ENCODE data around the gene RNF38.
"Not testable (repeated sequence)": the region's sequence is repeated elsewhere in the genome, so short reads cannot be mapped to it uniquely, and the experiment has no call there.

Gene RNF38

DNA sequence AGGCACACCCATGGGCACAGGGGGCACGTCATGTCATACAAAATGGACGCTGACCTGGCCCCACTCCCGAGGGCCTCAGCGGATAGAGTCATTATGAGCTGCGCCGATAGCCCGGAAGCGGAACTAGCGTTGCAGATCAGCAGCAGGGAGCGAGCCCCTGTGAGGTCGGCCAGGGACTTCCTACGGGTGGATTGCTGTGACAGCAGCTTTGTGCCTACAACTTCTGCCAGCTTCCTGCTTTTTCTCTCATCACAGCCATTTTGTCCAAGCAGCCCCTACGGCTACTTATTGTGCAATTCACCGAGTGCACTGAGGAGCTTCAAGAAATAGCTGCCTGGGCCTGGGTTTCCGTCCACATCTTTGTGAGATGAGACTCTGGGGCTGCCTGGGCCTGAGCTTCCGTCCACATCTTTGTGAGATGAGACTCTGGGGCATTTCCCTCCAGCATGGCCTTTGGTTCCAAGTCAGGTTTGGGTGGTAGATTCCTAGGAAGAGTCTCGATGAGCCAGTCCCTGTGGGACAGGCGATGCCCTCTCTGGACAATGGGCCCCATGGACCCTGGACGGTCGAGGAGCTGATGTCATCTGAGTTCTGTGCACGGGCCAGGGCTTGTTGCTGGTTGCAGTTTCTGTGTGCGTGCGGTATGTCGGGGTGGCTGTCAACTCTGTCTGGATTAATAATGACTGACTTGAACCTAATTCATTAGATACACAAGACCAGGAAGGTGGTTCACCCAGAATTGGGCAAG lies 74.8 kb downstream of the RNF38 start:
- FAIRE-seq = no peak

DNA sequence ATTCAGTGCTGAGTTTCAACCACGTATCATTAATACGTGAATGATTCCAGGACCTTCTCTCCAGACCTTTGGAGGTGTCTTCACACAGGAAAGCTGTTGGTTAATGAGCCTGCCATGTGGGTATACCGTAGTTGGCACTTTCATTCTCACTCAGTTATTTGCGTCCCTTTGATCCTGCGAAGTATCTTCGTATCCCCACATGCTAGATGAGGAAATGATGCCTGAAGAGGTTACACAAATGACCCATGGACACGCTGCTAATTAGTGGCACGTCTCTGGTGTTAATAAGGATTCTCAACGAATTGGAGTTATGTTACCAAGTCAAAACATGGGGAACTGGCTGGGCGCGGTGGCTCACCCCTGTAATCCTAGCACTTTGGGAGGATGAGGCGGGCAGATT lies 76.1 kb downstream of the RNF38 start:
- FAIRE-seq = no peak

DNA sequence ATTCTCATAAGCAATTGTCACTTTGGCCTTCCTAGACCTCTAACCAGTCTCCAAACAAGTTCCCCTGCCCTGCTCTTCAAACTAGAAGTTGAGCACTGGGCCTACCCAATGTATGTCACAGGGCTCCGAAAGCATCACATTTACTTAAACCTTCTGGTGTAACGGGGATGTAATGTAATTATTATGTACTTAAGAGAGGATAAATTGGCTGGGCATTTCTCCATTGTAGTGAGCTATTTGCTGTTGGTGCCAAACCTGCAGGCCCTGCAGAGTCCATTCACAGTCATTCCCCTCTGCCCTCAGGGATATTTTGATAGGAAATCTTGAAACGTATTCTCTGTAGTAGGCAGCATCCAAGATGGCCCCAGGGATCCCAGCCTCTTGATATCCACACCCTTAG lies 77.6 kb downstream of the RNF38 start:
- no peak for FAIRE-seq

DNA sequence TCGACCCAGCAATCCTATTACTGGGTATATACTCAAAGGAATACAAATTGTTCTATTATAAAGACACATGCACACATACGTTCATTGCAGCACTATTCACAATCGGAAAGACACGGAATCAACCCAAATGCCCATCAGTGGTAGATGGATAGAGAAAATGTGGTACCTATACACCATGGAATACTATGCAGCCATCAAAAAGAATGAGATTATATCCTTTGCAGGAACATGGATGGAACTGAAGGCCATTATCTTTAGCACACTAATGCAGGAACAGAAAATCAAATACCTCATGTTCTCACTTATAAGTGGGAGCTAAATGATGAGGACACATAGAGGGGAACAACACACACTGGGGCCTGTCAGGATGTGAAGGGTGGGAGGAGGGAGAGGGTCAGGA lies 78.2 kb downstream of the RNF38 start:
- not testable (repeated sequence) for FAIRE-seq

DNA sequence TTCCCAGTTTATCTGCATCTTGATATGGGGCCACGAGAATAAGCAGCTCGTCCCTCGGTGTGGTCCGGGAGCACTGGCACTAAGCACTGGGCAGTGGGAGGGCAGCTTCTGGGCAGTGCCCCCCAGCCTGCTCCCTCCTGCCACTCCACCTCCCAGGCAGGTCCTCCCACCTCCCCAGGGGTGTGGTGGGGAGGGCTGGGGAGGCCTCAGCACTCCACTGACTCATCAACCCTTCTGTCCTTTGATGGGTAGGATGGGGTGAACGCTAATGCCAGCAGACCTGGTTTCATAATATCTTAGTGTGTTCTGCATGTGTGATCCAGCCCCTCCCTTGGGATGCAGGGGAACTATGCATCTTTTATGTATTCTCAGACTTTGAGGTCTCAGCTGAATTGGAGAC lies 79.6 kb downstream of the RNF38 start:
- no peak for FAIRE-seq

DNA sequence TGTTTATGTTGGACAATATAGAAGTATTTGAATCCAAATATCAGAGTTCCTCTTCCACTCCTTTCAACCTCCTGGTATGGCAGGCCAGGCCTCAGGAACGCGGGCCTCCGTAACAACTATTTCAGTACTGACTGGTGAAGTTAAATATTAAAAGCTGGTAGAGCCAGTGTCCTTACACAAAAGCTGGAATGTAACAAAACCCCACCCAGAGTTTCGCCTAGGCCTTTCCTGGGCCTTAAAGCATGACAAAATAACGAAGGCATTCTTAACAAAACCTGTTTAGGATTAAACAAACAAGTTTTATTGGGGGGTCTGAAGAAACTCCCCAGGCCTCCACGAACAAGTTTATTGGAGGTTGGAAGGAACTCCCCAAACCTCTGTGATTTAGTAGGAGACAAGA lies 80.3 kb downstream of the RNF38 start:
- no peak for FAIRE-seq

DNA sequence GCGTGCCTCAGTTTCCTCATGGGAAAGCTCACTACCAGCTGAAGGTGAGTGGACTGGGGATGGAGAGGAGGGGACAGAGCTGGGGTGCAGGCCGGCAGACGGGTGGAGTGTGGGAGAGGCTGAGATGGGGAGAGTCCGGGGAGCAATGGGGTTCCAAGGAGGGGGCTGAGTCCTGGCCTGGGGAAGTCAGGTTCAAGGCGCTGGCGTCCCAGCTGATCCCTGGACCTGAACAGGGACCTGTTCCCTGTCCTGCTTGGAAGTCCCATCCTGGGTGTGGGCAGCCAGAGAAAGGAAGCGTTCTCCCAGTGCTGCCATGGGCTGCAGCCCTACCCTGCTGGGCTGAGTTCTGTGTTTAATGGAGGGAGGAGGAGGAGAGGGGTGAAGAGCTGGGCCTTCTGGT lies 80.9 kb downstream of the RNF38 start:
- no peak for FAIRE-seq

DNA sequence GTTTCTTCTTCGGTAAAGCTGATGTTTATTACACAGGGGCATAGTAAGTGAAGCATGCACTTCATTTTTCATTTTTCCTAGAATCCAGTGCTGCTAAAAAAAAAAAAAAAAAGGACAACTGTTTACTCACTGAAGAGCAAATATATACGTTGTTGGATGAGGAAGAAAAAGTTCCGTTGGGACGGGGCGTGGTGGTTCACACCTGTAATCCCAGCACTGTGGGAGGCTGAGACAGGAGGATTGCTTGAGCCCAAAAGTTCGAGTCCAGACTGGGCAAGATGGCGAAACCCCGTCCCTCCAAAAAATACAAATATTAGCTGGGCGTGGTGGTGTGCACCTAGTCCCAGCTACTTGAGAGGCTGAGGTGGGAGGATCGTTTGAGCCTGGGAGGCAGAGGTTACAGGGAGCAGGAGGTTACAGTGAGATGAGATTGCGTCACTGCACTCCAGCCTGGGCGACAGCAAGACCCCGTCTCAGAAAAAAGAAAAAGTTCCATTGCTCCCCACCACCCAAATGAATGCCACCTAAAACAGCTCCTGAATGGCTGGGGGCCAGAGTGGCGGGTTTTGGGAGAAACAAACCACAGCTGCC lies 81.8 kb downstream of the RNF38 start:
- no peak for FAIRE-seq

DNA sequence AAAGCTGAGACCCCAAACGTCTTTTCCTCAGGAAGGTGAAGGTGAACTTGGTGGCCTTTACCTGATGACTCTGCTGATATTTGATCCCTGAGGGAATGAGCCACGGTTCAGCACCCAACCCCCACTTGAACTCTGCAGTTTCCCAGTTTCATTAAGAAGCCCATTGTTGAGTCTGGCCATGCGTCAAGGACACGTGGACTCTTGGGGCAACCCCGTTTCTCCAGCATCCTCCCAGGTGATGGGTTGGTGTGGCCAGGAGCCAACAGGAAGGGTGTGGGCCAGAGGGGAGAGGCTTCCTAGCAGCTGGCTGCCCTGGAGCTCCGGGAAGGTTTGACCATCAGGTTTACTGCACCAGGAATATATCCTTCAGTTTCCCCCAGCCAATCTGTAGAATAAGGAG lies 82.3 kb downstream of the RNF38 start:
- no peak for FAIRE-seq

DNA sequence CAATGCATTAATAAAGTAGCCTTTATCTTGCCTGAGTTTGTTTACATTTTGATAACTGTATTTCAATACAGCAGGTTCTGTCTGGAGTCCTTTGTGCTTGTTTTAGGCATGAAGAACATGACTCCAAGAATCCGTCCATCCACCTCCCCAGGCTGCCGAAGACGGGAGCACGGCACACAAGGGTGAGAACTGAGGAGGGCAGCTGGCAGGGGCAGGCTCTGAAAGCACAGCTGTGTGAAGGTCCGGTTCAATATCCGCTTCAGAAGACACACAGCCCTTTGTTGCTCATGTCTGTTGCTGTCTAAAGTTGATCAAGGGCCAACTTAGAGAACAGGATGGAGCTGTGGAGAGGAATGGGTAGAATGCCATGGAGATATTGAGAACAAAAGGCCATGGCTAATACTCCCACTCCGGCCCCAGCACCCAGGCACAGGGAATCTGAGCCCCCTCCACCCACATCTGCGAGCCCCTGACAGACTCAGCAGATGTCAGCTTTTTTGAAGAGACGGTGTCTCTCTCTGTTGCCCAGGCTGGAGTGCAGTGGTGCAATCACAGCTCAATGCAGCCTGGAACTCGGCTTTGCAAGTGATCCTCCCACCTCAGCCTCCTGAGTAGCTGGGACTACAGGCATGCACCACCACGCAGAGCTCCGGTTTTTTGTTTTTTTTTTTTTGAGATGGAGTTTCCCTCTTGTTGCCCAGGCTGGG lies 83.3 kb downstream of the RNF38 start:
- no peak for FAIRE-seq

DNA sequence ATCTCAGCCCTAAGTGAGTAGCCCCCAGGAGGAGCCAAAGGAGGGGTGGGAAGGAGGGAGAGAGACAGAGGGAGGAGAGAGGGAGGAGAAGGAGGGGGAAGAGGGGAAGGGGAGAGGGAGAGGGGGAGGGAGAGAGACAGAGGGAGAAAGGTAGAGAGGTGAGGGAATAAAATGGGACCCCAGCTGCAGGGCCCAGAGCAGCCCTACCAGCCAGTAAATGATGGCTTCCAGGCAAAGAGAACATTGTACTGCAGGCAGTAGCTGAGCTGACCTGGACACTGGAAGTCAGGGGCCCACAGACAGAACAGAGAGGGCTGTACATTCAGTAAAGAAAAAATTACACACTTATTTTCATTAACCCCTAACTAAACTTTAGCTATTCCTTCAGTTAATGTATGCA lies 84.0 kb downstream of the RNF38 start:
- no peak for FAIRE-seq

DNA sequence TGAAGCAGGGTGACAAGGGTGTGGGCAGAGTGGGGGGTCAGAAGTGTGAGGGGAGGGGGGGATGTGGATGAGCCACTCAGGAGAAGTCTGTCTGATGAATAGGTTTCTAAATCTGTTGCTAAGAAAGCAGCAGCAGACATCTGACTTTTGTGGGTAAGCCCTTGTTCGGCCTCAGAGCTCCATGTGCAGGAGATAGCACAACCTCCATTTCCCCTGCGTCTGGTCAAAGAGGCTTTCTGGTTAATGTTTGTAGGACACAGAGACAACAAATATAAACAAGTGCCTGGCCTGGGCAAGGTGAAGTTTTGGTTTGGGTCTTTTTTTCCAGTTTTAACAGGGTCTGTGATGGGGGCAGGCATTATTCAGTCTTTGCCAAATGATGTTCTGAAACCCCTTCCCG lies 84.8 kb downstream of the RNF38 start:
- FAIRE-seq = no peak

DNA sequence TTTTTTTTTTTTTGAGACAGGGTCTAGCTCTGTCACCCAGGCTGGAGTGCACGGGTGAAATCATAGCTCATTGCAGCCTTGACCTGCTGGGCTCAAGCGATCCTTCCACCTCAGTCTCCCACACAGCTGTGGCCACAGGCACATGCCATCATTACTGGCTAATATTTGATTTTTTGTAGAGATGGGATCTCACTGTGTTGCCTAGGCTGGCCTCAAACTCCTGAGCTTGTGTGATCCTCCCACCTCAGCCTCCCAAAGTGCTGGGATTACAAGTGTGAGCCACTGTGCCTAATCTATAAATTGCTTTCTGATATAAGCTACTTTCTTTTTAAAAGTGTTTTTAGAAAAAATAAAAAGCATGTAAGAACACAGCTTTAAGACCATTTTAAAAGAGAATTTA lies 85.3 kb downstream of the RNF38 start:
- no peak for FAIRE-seq

DNA sequence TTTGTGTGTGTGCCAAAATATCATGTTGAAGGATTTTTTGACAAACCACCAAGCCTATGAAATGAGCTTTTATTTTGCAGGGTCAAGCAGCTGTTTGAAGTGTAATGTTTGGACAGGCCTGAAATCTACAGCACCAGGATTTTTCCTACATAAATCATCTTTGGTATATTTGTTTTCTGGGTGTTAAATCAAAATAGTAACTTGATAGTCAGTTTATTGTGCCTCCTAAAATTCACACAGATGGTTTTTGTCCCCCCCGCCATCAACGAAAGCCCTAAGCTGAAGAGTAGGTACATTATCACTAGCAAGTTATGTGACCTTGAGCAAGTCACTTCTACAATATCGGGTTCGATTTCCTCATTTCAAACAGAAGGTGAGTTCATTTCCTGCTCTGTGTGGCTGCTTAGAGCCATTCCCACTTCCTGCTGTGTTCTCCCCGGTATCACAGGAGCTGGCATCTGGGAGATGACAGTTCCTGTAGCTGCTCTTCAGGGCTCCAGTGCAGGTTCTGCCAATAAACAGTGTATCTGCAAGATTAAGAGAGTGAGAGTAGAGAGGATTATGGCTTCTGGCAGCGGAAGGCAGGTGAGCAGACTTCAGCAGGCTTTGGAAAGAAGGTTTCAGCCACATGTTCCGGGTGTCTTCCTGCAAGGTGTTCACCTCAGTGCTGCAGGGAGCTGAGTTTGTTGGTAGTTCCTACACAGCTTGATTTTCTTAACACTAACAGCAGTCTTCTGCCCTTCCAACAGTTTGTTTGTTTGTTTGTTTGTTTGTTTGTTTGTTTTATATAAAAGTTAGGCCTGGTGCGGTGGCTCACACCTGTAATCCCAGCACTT lies 93.4 kb downstream of the RNF38 start:
- no peak for FAIRE-seq

DNA sequence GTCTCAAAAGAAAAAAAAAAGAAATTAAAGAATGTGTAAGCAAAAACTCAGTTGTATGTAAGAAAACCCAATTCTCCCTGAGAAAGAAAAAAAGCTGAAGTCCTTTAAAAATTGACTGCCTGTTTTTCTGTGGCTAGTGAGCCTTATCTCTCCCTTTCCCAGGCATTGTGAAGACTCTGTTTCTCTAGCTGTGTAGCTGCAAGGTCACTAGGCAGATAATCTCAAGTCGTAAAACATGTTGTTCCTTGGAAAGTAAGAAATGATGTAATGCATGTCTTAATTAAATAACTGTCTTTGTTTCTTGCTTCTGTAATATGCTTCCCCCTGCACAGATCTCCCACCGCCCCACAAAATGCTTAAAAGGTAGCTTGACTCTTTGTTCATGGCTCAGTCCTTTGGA lies 95.7 kb downstream of the RNF38 start:
- FAIRE-seq = not testable (repeated sequence)

DNA sequence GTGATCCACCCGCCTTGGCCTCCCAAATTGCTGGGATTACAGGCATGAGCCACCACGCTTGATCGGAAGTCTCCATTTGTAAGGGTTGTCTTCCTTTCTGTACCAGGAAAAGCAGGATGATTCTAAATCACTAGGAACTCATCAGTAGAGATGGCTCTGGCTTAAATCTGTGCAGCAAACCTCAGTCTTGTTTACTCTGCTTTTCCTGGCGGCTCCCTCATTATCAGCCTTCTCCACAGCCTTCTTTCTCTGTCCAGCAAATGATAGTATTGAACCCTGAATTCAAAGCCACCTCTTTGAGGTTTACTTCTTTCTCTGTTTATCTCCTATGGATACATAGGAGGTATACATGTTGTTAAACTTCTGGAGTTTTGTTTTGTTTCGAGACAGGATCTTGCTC lies 98.8 kb downstream of the RNF38 start:
- FAIRE-seq = no peak

DNA sequence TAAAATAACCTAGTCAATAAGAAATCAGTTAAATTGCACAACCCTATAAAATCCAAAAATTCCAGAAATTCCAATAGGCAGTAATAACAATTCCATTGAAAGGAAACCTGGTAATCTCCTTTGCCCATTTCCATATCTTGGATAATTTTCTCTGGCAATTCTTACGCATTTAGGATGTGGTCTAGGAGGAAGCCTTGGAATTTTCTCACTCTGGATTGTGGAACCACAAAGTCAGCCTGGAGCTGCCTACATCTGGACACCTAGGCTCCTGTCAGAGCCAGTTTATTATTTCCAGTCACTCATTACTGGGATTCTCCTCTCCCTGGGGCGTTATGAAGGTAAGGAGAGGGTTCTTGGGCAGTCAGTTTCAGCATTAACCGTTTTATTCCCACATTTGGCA lies 101.5 kb downstream of the RNF38 start:
- FAIRE-seq = no peak

DNA sequence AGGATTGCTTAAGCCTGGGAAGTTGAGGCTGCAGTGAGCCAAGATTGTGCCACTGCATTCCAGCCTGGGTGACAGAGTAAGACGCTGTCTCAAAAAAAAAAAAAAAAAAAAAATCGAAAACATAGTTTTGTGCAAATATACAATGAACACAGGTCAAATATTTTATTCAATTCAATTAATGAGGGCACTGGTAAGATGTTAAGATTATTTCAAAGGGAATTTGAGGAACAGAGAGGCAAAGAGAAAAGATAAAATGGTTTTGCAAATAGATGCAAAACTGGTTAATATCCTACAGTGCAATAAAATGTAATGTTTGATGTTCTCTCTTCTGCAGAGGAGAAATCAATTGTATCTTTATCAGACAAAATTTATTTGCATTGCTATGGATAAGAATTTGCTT lies 102.3 kb downstream of the RNF38 start:
- FAIRE-seq = no peak

DNA sequence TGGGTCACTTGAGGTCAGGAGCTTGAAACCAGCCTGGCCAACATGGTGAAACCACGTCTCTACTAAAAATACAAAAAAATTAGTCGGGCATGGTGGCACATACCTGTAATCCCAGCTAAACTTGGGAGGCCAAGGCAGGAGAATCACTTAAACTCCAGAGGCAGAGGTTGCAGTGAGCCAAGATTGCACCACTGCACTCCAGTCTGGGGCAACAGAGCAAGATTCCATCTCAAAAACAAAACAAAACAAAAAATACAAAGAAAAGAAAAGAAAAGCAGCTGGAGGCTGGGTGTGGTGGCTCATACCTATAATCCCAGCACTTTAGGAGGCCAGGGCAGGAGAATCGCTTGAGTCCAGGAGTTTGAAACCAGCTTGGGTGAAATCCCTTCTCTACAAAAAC lies 105.1 kb downstream of the RNF38 start:
- FAIRE-seq = not testable (repeated sequence)

DNA sequence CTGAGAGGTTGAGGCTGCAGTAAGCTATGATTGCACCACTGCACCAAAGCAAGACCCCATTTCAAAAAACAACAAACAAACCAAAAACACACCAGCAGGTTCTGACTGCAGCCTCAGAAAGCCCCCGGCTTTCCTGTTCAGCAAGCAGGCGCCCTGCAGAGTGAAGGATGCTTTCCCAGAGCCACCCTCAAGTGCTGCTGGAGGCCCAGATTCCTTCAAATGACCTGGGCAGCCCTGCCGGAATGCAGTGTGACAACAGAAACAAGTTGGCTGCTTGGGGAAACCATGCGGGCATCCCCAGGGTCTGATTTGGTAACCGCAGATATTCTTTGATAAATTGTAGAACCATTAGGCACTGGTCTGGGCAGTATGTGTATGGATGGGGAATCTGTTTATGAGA lies 106.2 kb downstream of the RNF38 start:
- FAIRE-seq = no peak

DNA sequence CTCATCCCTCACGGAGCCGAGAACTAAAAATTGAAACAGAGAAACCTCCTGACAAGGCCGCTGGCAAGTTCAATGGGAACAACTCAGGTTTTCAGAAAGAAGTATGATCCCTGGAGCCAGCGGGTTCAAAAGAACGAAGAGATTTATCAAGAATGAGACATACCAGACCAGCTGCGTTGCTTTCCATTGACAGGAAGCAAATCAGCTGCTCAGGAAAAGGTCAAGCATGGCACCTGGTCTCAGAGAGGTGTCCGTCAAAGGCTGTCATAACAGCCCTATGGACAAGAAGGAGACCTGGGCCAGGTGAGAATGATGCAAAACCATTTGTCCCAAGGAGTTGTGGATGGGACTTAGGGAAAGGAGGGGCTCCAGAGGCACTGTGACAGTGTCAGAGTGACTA lies 106.9 kb downstream of the RNF38 start:
- no peak for FAIRE-seq

DNA sequence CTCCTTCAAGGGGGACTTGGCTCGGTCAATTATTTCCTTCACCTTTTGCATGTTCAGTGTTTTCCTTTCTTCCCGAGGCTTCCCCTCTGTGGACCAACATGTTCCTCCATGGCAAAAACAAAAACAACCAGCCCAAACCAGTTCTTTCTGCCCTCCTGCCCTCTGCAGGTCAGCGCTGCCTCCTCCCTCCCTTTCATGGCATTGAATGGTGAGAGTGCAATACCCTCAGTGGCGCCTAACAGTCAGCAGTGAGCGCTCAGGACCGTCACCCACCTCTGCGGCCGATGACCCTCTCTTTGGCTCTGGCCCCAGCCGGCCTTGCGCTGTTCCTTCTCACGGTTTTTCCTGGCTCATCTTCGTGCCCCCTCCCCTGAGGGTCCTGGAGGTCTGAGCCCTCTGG lies 107.4 kb downstream of the RNF38 start:
- FAIRE-seq = no peak

DNA sequence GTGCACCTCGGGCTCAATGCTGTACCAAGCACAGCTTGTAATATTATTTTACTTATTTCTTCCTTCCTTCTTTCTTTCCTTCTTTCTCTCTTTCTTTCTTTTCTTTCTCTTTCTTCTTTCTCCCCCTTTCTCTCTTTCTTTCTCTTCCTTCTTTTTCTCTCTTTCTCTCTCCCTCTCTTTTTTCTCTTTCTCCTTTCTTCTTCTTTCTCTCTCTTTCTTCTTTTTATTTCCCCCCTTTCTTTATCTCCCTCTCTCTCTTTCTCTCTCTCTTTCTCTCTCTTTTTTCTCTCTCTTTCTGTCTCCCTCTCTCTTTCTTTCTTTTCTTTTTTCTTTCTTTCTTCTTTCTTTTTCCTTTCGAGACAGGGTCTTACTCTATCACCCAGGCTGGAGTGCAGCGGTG lies 109.1 kb downstream of the RNF38 start:
- FAIRE-seq = no peak
